Measurements from ENCODE around the gene CKLF. TPM values are rescaled to one million over a fixed set of nuclear protein-coding genes. Genes with fewer than 3 reads are reported as not detected.

Gene CKLF
- total and polyA plus RNA-seq, 4 donors, result 9.5 to 36.1 (median 21.5) TPM

GRCh38 chr16:66544016-66544757 is 8.2 kb upstream of the CKLF start:
- peaks cover 4 to 11% (median 7%) of the 10 kb centered on the region in 4 donors for H3K36me3 ChIP-seq (ENCODE audit: control insufficient read depth in 4 of 4, insufficient read depth in 3 of 4, low read depth in 1 of 4, low read length in 3 of 4)

DNA sequence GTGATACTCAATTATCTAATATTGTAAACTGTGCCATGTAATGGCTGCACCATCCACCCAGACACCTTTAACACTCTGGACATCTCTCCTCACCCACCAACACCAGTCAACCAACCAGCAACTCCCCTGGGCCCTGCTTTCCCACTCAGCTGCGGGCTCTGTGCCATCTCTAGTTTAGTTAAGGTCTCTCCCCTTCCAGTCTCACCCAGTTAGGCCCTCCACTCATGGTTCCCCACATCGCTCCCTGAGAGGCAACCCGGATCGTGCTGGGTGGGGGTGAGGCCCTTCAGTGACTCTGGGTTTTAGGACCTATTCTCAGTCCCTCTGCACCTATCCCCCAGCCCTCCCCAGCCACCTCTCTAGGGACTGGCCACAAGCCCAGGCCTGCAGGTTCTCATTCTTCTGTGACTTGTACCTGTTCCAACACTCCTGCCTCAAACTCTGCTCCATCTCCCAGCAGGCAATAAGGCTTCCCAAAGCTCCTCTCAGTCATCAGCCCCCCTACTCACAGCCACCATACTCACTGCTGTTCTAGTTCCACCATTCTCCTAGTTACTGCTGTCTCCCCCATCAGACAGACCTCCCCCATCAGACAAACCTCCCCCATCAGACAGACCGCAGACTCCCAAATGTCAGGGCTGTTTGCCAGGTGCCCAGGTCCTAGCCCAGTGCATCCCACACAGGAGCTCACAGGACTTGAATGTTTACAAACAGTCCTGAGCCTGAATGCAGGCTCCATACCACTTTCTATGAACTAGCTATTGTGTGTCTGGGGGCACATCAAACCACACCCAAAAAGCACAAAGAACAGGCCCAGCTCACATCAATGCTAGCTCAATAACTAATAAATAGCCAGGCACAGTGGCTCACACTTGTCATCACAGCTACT is 5.0 kb upstream of the CKLF start:
- Histone ChIP-seq H3K4me1 (ENCODE audit: control insufficient read depth in 4 of 4, insufficient read depth in 4 of 4, low read length in 3 of 4) (peaks cover 2 to 20% (median 17%) of the 10 kb centered on the region in 4 donors), H3K4me3 (ENCODE audit: low read depth in 1 of 3, low read length in 3 of 3) (no peak overlapping the region), H3K27me3 (ENCODE audit: control insufficient read depth in 4 of 4, insufficient read depth in 4 of 4, low read length in 3 of 4) (no peaks in the 10 kb centered on the region), H3K36me3 (ENCODE audit: control insufficient read depth in 4 of 4, insufficient read depth in 3 of 4, low read depth in 1 of 4, low read length in 3 of 4) (peaks cover 0 to 4% (median under 1%) of the 10 kb centered on the region in 4 donors), H3K27ac (ENCODE audit: low read depth in 1 of 2, low read length in 2 of 2) (no peak overlapping the region), H3K9me3 (ENCODE audit: control insufficient read depth in 4 of 4, low read length in 3 of 4) (no peaks in the 10 kb centered on the region), H3K9ac (ENCODE audit: low read depth in 1 of 2, low read length in 2 of 2) (no peak overlapping the region)
- no peak for DNase-seq (ENCODE audit: low spot score)
- TF ChIP-seq RAD21 (IDR thresholded peaks at IDR 0.05), result no peak
- no peak for TF ChIP-seq TAF1 (conservative IDR thresholded peaks at IDR 0.05)
- TF ChIP-seq MAX (IDR thresholded peaks at IDR 0.05), result no peak
- WGBS, result 95% methylated on average over 5 of the region's 5 CpGs

More at GRCh38 chr16:66544016-66544757, 8.2 kb upstream of the CKLF start:
- no peak for TF ChIP-seq JUND (IDR thresholded peaks at IDR 0.05)
- TF ChIP-seq NR2F2 (IDR thresholded peaks at IDR 0.05), result no peak
- no peak for TF ChIP-seq HNF4G (IDR thresholded peaks at IDR 0.05)
- TF ChIP-seq GABPA (IDR thresholded peaks at IDR 0.05 in 1 of 2, conservative IDR thresholded peaks at IDR 0.05 in 1 of 2), result no peak
- Histone ChIP-seq H3K4me1 (ENCODE audit: control insufficient read depth in 4 of 4, insufficient read depth in 4 of 4, low read length in 3 of 4) (peaks cover 0 to 10% (median 3%) of the 10 kb centered on the region in 4 donors), H3K9me3 (ENCODE audit: control insufficient read depth in 4 of 4, low read length in 3 of 4) (no peaks in the 10 kb centered on the region), H3K9ac (ENCODE audit: low read depth in 1 of 2, low read length in 2 of 2) (no peak overlapping the region), H3K27me3 (ENCODE audit: control insufficient read depth in 4 of 4, insufficient read depth in 4 of 4, low read length in 3 of 4) (no peaks in the 10 kb centered on the region), H3K4me3 (ENCODE audit: low read depth in 1 of 3, low read length in 3 of 3) (no peak overlapping the region), H3K27ac (ENCODE audit: low read depth in 1 of 2, low read length in 2 of 2) (no peak overlapping the region)
- 76% methylated on average over 7 of the region's 7 CpGs for WGBS
- no peak for DNase-seq (ENCODE audit: low spot score)

DNA sequence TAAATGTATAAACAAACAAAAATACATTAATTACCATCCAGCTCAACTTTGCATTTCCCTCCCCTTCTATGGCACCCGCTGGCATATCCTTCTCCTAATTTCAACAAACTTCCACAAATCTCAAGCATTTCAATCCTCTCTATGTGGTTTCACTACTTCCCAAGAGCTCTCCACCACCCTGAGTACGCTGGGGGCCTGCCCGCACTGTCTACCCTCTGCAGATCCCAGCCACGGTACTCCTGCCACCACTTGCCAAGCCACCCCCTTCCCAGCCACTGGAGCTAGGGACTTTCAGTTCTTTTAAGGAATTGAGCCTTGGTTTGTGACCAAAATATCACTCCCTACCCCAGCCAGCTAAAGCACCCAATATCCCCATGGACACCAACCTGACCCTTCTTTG is 4.3 kb upstream of the CKLF start:
- Histone ChIP-seq H3K4me1 (ENCODE audit: control insufficient read depth in 4 of 4, insufficient read depth in 4 of 4, low read length in 3 of 4) (peaks cover 2 to 26% (median 21%) of the 10 kb centered on the region in 4 donors), H3K36me3 (ENCODE audit: control insufficient read depth in 4 of 4, insufficient read depth in 3 of 4, low read depth in 1 of 4, low read length in 3 of 4) (peaks cover 0 to 2% (median under 1%) of the 10 kb centered on the region in 4 donors), H3K9me3 (ENCODE audit: control insufficient read depth in 4 of 4, low read length in 3 of 4) (no peaks in the 10 kb centered on the region), H3K27ac (ENCODE audit: low read depth in 1 of 2, low read length in 2 of 2) (peak overlapping the region; percentile 90 to 94), H3K27me3 (ENCODE audit: control insufficient read depth in 4 of 4, insufficient read depth in 4 of 4, low read length in 3 of 4) (no peaks in the 10 kb centered on the region), H3K4me3 (ENCODE audit: low read depth in 1 of 3, low read length in 3 of 3) (no peak overlapping the region), H3K9ac (ENCODE audit: low read depth in 1 of 2, low read length in 2 of 2) (no peak overlapping the region)
- 94% methylated on average over 4 of the region's 4 CpGs for WGBS
- TF ChIP-seq RAD21 (IDR thresholded peaks at IDR 0.05), result no peak
- TF ChIP-seq MAX (IDR thresholded peaks at IDR 0.05), result no peak
- no peak for TF ChIP-seq HNF4G (IDR thresholded peaks at IDR 0.05)
- TF ChIP-seq RXRA (IDR thresholded peaks at IDR 0.05), result no peak
- no peak for TF ChIP-seq FOXA2 (IDR thresholded peaks at IDR 0.05)
- TF ChIP-seq EGR1 (IDR thresholded peaks at IDR 0.05; ENCODE audit: low read depth in 2 of 2), result no peak
- TF ChIP-seq, protein P1, sequence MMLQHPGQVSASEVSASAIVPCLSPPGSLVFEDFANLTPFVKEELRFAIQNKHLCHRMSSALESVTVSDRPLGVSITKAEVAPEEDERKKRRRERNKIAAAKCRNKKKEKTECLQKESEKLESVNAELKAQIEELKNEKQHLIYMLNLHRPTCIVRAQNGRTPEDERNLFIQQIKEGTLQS (IDR thresholded peaks at IDR 0.05), result no peak
- DNase-seq (ENCODE audit: low spot score), result no peak

Data from liver (tissue), 9 donors.